H1 (cell line): ENCODE results near the gene LRATD1. TPM values are rescaled to one million over a fixed set of nuclear protein-coding genes. Genes with fewer than 3 reads are reported as not detected.

Experiments used
- ASH2L ChIP-seq: fragments of 200-600, 300-600 bp; sonication (generic); IDR thresholded peaks from one replicate; pipeline ENCODE4 v1.7.1; 2017; ENCODE audit warnings: low read length
- CTBP2 ChIP-seq: IDR thresholded peaks from 2 replicates; pipeline ENCODE4 v1.7.0; 2011; ENCODE audit warnings: borderline replicate concordance, mild to moderate bottlenecking, moderate library complexity, mixed read lengths, low read length; ENCODE audit not compliant: insufficient read depth, insufficient read length
- SP1 ChIP-seq: IDR thresholded peaks from 2 replicates; pipeline ENCODE4 v1.6.1; 2011; ENCODE audit warnings: low read depth, low read length
- TAF1 ChIP-seq: IDR thresholded peaks from 2 replicates; pipeline ENCODE4 v1.6.1; 2011; ENCODE audit warnings: mild to moderate bottlenecking, low read depth, low read length
- TBP ChIP-seq: IDR thresholded peaks from 2 replicates; pipeline ENCODE4 v1.6.1; 2011; ENCODE audit warnings: low read depth, low read length, improper control_type of control experiment
- ZNF274 ChIP-seq: IDR thresholded peaks from 2 replicates; pipeline ENCODE4 v1.7.0; 2012; ENCODE audit warnings: low read length, borderline replicate concordance; ENCODE audit errors: extremely low read depth
- polyA plus RNA-seq, 7 experiments: library from polyadenylated mRNA; depleted of rRNA in 3 of 7; stranded (reverse) in 5 of 7; unstranded in 2 of 7; fragments of >200 nt in 5 of 7; fragments of 200-250 nt in 2 of 7; gene quantifications; 1 replicate in 5 of 7; 2 replicates in 1 of 7; 4 replicates in 1 of 7; pipeline versions ENCODE4 v1.2.1 to v1.2.3, GENCODE V29; 2011 to 2013; ENCODE audit warnings: missing spikeins in 2 of 7, mixed read lengths in 2 of 7
- total RNA-seq: library from RNA; stranded (reverse); fragmentation: NEBNext Ultra II Directional; extraction: Animal tissue kit (Norgen Biotek cat#: 25700); gene quantifications from 2 replicates; pipeline ENCODE4 v1.2.1, GENCODE V29; 2021
- TF ChIP-seq, protein P1 (sequence below): IDR thresholded peaks from 2 replicates; pipeline ENCODE4 v1.6.1; 2011; ENCODE audit warnings: low read depth, mild to moderate bottlenecking, low read length; ENCODE audit not compliant: insufficient read depth

The LRATD1 gene
- total and polyA plus RNA-seq, 2 of the 8 experiments (the other 6 are each of a cell fraction or from before 2014, with no cell fraction given), result 1.2 to 2.3 TPM

GRCh38 chr2:14638488-14638887 lies 6.0 kb downstream of the LRATD1 start (continued):
- TF ChIP-seq, protein P1, sequence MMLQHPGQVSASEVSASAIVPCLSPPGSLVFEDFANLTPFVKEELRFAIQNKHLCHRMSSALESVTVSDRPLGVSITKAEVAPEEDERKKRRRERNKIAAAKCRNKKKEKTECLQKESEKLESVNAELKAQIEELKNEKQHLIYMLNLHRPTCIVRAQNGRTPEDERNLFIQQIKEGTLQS, result no peak
- TF ChIP-seq ZNF274 (no peak), SP1 (no peak), CTBP2 (no peak), ASH2L (no peak), TAF1 (no peak), TBP (no peak)
